Measurements from ENCODE around the gene GUCA1A.

The GUCA1A gene

DNA sequence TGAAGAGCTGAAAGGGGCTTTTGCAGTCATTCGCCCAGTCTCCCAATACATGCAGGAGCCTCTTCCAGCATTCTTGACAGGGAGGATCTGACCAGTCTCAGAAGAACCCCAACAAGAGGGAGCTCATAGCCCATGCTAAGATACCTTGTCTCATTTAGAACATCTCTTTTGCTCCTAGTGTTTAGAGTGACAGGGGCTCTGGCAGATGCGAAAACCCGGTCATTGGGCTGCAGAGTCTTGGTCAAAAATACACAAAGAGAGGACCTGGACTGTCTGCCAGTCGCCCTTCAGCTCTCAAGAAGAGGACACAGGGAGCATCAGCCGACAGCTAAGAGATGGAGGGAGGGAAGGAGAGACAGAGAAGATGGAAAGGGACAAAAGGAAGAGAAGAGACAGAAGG lies 20.9 kb downstream of the GUCA1A start:
- TF ChIP-seq, protein P1, sequence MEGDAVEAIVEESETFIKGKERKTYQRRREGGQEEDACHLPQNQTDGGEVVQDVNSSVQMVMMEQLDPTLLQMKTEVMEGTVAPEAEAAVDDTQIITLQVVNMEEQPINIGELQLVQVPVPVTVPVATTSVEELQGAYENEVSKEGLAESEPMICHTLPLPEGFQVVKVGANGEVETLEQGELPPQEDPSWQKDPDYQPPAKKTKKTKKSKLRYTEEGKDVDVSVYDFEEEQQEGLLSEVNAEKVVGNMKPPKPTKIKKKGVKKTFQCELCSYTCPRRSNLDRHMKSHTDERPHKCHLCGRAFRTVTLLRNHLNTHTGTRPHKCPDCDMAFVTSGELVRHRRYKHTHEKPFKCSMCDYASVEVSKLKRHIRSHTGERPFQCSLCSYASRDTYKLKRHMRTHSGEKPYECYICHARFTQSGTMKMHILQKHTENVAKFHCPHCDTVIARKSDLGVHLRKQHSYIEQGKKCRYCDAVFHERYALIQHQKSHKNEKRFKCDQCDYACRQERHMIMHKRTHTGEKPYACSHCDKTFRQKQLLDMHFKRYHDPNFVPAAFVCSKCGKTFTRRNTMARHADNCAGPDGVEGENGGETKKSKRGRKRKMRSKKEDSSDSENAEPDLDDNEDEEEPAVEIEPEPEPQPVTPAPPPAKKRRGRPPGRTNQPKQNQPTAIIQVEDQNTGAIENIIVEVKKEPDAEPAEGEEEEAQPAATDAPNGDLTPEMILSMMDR (conservative IDR thresholded peaks at IDR 0.05; ENCODE audit: low read length) = no peak
- no peak for TF ChIP-seq EZH2phosphoT487 (IDR thresholded peaks at IDR 0.05; ENCODE audit: borderline replicate concordance)
- Histone ChIP-seq H3K36me3 (ENCODE audit: insufficient read depth, low read length) (no peaks in the 10 kb centered on the region), H4K20me1 (ENCODE audit: insufficient read depth, low read length, poor library complexity, severe bottlenecking) (no peaks in the 10 kb centered on the region), H3K9ac (ENCODE audit: low read depth, low read length, poor library complexity, severe bottlenecking) (no peak overlapping the region), H3K79me2 (ENCODE audit: insufficient read depth, low read length) (no peaks in the 10 kb centered on the region), H2AFZ (ENCODE audit: low read length) (no peak overlapping the region), H3F3A (ENCODE audit: low read depth) (no peaks in the 10 kb centered on the region; the same call in 1 of the 2 replicates), H3K9me3 (ENCODE audit: insufficient read depth, low read depth, low read length) (no peaks in the 10 kb centered on the region), H3K9me2 (replicated peaks; ENCODE audit: low read depth, low read length) (no peaks in the 10 kb centered on the region), H3K4me3 (ENCODE audit: low read length, poor library complexity, severe bottlenecking) (no peak overlapping the region), H3K4me1 (ENCODE audit: insufficient read depth, low read length, poor library complexity, severe bottlenecking) (no peaks in the 10 kb centered on the region), H3K27me3 (ENCODE audit: insufficient read depth, low read length, poor library complexity, severe bottlenecking) (no peaks in the 10 kb centered on the region), H3K4me2 (ENCODE audit: low read depth, low read length, poor library complexity, severe bottlenecking) (no peak overlapping the region)

DNA sequence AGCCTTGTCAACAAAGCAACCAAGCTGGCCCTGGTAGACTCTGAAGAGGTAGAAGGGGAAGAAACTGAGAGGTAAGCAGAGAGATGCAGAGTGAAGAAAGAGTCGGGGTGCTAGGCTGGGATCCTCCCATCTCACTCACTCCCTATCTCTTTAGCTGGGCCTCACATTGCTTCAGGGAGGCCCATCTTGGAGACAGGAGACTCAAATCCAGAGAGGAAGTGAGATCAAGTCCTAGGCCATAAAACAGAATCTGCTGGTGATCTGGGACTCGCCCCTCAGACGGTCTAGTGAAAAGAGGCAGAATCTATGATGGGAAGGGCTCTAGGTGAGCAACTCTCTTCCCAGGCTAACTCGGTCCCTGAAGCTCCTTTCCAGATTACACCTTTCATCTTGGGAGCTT lies 22.3 kb downstream of the GUCA1A start:
- H3F3A ChIP-seq (ENCODE audit: low read depth) = no peaks in the 10 kb centered on the region; the same call in 1 of the 2 replicates
- no peak overlapping the region for H3K9ac ChIP-seq (ENCODE audit: low read depth, low read length, poor library complexity, severe bottlenecking)
- H3K79me2 ChIP-seq (ENCODE audit: insufficient read depth, low read length) = no peaks in the 10 kb centered on the region
- TF ChIP-seq, protein P1 (conservative IDR thresholded peaks at IDR 0.05; ENCODE audit: low read length) = no peak
- no peak for TF ChIP-seq EZH2phosphoT487 (IDR thresholded peaks at IDR 0.05; ENCODE audit: borderline replicate concordance)
- H3K4me3 ChIP-seq (ENCODE audit: low read length, poor library complexity, severe bottlenecking) = no peak overlapping the region
- H4K20me1 ChIP-seq (ENCODE audit: insufficient read depth, low read length, poor library complexity, severe bottlenecking) = no peaks in the 10 kb centered on the region
- no peaks in the 10 kb centered on the region for H3K9me3 ChIP-seq (ENCODE audit: insufficient read depth, low read depth, low read length)
- H3K4me1 ChIP-seq (ENCODE audit: insufficient read depth, low read length, poor library complexity, severe bottlenecking) = no peaks in the 10 kb centered on the region
- H3K27me3 ChIP-seq (ENCODE audit: insufficient read depth, low read length, poor library complexity, severe bottlenecking) = no peaks in the 10 kb centered on the region
- no peaks in the 10 kb centered on the region for H3K9me2 ChIP-seq (replicated peaks; ENCODE audit: low read depth, low read length)
- H3K4me2 ChIP-seq (ENCODE audit: low read depth, low read length, poor library complexity, severe bottlenecking) = no peak overlapping the region
- no peak overlapping the region for H2AFZ ChIP-seq (ENCODE audit: low read length)
- no peaks in the 10 kb centered on the region for H3K36me3 ChIP-seq (ENCODE audit: insufficient read depth, low read length)

DNA sequence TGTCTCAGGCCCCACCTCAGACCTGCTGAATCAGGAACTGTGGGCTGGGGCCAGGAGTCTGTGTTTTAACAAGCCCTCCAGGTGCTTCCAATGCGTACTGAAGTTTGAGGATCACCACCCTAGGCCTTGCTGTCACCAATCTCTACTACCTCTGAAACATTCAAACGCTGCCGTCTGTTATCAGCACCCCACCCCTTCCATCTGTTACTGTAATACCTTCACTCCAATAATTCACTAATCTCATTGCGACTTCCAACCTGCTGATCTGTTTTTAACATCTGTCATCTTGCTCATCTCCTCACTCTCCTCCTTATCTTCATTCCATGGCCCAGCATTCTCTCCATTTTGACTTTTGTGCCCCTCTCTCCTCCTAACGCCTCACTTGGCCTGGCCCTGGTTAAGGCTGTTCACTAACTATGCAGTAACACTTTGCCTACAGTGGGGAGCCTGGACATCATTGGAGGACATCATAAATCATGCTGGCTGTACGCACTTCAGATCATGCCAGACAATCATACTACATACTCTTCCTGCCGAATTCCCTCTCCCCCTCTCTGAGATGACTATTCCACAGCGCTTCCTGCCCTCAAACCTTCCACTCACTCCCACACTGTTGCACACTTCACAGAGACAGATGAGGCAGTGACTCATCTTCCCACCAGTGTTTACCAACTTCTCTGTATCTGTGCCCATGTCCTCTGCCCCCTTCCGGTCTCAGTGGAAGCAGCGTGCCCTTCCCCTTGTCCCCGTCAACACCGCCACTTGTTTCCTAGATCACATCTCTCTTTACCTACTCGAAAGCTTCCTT lies 24.6 kb downstream of the GUCA1A start:
- no peaks in the 10 kb centered on the region for H3K9me2 ChIP-seq (replicated peaks; ENCODE audit: low read depth, low read length)
- H2AFZ ChIP-seq (ENCODE audit: low read length) = no peak overlapping the region
- no peaks in the 10 kb centered on the region for H3K36me3 ChIP-seq (ENCODE audit: insufficient read depth, low read length)
- H3K27me3 ChIP-seq (ENCODE audit: insufficient read depth, low read length, poor library complexity, severe bottlenecking) = no peaks in the 10 kb centered on the region
- H4K20me1 ChIP-seq (ENCODE audit: insufficient read depth, low read length, poor library complexity, severe bottlenecking) = no peaks in the 10 kb centered on the region
- H3K4me2 ChIP-seq (ENCODE audit: low read depth, low read length, poor library complexity, severe bottlenecking) = no peak overlapping the region
- H3K9me3 ChIP-seq (ENCODE audit: insufficient read depth, low read depth, low read length) = no peaks in the 10 kb centered on the region
- no peak overlapping the region for H3K4me3 ChIP-seq (ENCODE audit: low read length, poor library complexity, severe bottlenecking)
- H3K4me1 ChIP-seq (ENCODE audit: insufficient read depth, low read length, poor library complexity, severe bottlenecking) = no peaks in the 10 kb centered on the region
- H3K9ac ChIP-seq (ENCODE audit: low read depth, low read length, poor library complexity, severe bottlenecking) = no peak overlapping the region
- H3K79me2 ChIP-seq (ENCODE audit: insufficient read depth, low read length) = no peaks in the 10 kb centered on the region
- TF ChIP-seq, protein P1 (conservative IDR thresholded peaks at IDR 0.05; ENCODE audit: low read length) = no peak
- TF ChIP-seq EZH2phosphoT487 (IDR thresholded peaks at IDR 0.05; ENCODE audit: borderline replicate concordance) = no peak
- no peaks in the 10 kb centered on the region; the same call in 1 of the 2 replicates for H3F3A ChIP-seq (ENCODE audit: low read depth)
